A673 (cell line): ENCODE results near the gene KRTAP17-1.

Experiments used
- EZH2 ChIP-seq: fragments of 200-600 bp; sonication (generic); IDR thresholded peaks from 2 replicates; pipeline ENCODE4 v1.6.1; 2017; ENCODE audit warnings: borderline replicate concordance, low read depth, mild to moderate bottlenecking, mixed read lengths, antibody characterized with exemption, low read length; ENCODE audit not compliant: poor library complexity, severe bottlenecking
- TF ChIP-seq, protein P1 (sequence below): fragments of 300-800, 200-600 bp; sonication (generic); conservative IDR thresholded peaks from 2 replicates; pipeline ENCODE4 v1.5.1; 2017; ENCODE audit warnings: low read depth, mild to moderate bottlenecking, antibody characterized with exemption, low read length, moderate library complexity, mixed read lengths

DNA sequence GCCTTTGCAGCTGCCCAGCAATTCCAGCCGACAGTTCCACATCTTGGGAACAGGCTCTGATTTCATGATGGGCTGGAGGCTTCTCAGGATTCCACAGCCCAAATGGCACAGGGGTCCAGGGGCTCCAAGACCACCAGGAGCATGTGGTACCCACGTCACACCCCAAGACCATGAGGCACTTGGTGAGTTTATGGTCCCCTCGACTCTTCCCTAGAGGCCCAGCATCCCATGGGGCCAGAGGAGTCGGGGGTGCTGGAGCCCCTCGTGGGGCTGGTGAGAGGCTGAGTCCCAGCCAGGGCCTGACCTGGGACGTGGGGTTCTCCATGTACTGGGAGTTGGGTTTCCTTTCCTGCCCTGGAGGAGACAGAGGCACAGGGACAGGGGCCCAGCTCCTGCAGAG lies 10.1 kb upstream of the KRTAP17-1 start:
- TF ChIP-seq, protein P1, sequence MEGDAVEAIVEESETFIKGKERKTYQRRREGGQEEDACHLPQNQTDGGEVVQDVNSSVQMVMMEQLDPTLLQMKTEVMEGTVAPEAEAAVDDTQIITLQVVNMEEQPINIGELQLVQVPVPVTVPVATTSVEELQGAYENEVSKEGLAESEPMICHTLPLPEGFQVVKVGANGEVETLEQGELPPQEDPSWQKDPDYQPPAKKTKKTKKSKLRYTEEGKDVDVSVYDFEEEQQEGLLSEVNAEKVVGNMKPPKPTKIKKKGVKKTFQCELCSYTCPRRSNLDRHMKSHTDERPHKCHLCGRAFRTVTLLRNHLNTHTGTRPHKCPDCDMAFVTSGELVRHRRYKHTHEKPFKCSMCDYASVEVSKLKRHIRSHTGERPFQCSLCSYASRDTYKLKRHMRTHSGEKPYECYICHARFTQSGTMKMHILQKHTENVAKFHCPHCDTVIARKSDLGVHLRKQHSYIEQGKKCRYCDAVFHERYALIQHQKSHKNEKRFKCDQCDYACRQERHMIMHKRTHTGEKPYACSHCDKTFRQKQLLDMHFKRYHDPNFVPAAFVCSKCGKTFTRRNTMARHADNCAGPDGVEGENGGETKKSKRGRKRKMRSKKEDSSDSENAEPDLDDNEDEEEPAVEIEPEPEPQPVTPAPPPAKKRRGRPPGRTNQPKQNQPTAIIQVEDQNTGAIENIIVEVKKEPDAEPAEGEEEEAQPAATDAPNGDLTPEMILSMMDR, result no peak
- no peak for TF ChIP-seq EZH2
